OCI-LY7 (cell line): ENCODE results near the gene LHFPL2.

ENCODE experiments used
- EZH2phosphoT487 ChIP-seq: fragments of 200-600 bp; sonication (generic); IDR thresholded peaks from 2 replicates; pipeline ENCODE4 v1.6.1; 2018; ENCODE audit warnings: low read depth, borderline replicate concordance, mild to moderate bottlenecking, mixed run types, antibody characterized with exemption, low read length, moderate library complexity, mixed read lengths
- TF ChIP-seq, protein P1 (sequence below): fragments of 200-600 bp; sonication (generic); conservative IDR thresholded peaks from 2 replicates; pipeline ENCODE4 v1.5.1; 2014; ENCODE audit warnings: mild to moderate bottlenecking, antibody characterized with exemption, low read length, moderate library complexity, mixed read lengths

DNA sequence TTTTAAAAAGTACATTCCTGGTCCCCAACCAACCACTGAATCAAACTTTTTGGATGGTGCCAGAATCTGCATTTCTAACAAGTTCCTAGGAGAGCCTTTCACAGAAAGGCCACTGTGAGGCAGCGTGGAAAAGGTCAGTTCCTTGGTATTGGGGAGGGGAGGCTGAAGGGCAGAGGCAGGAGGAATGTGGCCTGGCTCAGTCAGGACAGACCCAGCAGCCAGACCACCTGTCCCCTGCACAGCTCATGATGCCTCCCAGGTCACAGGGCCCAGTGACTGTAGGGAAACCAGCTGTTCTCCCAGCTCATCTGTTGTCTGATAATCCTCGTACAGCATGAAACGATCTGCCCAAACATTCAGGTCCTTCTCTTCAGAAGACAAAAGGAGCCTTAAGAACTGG is 132.9 kb downstream of the LHFPL2 start:
- TF ChIP-seq, protein P1, sequence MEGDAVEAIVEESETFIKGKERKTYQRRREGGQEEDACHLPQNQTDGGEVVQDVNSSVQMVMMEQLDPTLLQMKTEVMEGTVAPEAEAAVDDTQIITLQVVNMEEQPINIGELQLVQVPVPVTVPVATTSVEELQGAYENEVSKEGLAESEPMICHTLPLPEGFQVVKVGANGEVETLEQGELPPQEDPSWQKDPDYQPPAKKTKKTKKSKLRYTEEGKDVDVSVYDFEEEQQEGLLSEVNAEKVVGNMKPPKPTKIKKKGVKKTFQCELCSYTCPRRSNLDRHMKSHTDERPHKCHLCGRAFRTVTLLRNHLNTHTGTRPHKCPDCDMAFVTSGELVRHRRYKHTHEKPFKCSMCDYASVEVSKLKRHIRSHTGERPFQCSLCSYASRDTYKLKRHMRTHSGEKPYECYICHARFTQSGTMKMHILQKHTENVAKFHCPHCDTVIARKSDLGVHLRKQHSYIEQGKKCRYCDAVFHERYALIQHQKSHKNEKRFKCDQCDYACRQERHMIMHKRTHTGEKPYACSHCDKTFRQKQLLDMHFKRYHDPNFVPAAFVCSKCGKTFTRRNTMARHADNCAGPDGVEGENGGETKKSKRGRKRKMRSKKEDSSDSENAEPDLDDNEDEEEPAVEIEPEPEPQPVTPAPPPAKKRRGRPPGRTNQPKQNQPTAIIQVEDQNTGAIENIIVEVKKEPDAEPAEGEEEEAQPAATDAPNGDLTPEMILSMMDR: no peak
- no peak for TF ChIP-seq EZH2phosphoT487
